IPS-15b (cell line): ENCODE data around the gene FOLH1.
A peak's percentile ranks its signal among the peaks of the same experiment; 100 is the strongest.
"Not testable (repeated sequence)": the region's sequence is repeated elsewhere in the genome, so short reads cannot be mapped to it uniquely, and the experiment has no call there.

Experiments
- H3K27me3 ChIP-seq: one replicate; pipeline ENCODE4 v1.6.1; 2013; ENCODE audit warnings: low read length; ENCODE audit not compliant: control insufficient read depth, insufficient read depth
- H3K36me3 ChIP-seq: one replicate; pipeline ENCODE4 v1.6.1; 2013; ENCODE audit warnings: low read length; ENCODE audit not compliant: control insufficient read depth, insufficient read depth
- H3K4me1 ChIP-seq: one replicate; pipeline ENCODE4 v1.6.1; 2013; ENCODE audit warnings: mild to moderate bottlenecking, low read length; ENCODE audit not compliant: control insufficient read depth, insufficient read depth
- H3K4me3 ChIP-seq: one replicate; pipeline ENCODE4 v1.5.1; 2013; ENCODE audit warnings: low read depth, low read length
- H3K9ac ChIP-seq: one replicate; pipeline ENCODE4 v1.6.1; 2013; ENCODE audit warnings: low read depth, mild to moderate bottlenecking, low read length
- H3K9me3 ChIP-seq: one replicate; pipeline ENCODE4 v1.6.1; 2013; ENCODE audit warnings: mild to moderate bottlenecking, low read length; ENCODE audit not compliant: control insufficient read depth, insufficient read depth

The FOLH1 gene

GRCh38 chr11:49208006-49208721 lies at the start of gene FOLH1:
TSS of gene FOLH1 (minus strand) at chr11:49208602. CDS start at chr11:49208409, 193 bp downstream.
- H3K4me3 ChIP-seq = peak within 1 kb of the TSS; percentile 31
- no peak within 1 kb of the TSS for H3K9ac ChIP-seq
- H3K4me1 ChIP-seq = no peaks in the 10 kb centered on the region
- H3K9me3 ChIP-seq = no peaks in the 10 kb centered on the region
- H3K27me3 ChIP-seq = peaks cover 10% of the 10 kb centered on the region
- H3K36me3 ChIP-seq = no peaks in the 10 kb centered on the region

- not testable (repeated sequence) for H3K27me3 ChIP-seq, H3K4me1 ChIP-seq, H3K4me3 ChIP-seq, H3K9me3 ChIP-seq, H3K9ac ChIP-seq, H3K36me3 ChIP-seq
Observed at GRCh38 chr11:49255148-49255547, 46.7 kb upstream of the FOLH1 start.

GRCh38 chr11:49251212-49251611 lies 42.8 kb upstream of the FOLH1 start:
- not testable (repeated sequence) for H3K4me1 ChIP-seq, H3K4me3 ChIP-seq, H3K9ac ChIP-seq, H3K27me3 ChIP-seq, H3K9me3 ChIP-seq, H3K36me3 ChIP-seq

GRCh38 chr11:49250398-49251115 lies 42.2 kb upstream of the FOLH1 start:
- H3K4me1 ChIP-seq, H3K4me3 ChIP-seq, H3K27me3 ChIP-seq, H3K9me3 ChIP-seq, H3K9ac ChIP-seq, H3K36me3 ChIP-seq: not testable (repeated sequence)

- not testable (repeated sequence) for H3K36me3 ChIP-seq, H3K4me3 ChIP-seq, H3K27me3 ChIP-seq, H3K9me3 ChIP-seq, H3K9ac ChIP-seq, H3K4me1 ChIP-seq
Observed at GRCh38 chr11:49249363-49249762, 41.0 kb upstream of the FOLH1 start.

- not testable (repeated sequence) for H3K4me3 ChIP-seq, H3K36me3 ChIP-seq, H3K27me3 ChIP-seq, H3K9ac ChIP-seq, H3K9me3 ChIP-seq, H3K4me1 ChIP-seq
Observed at GRCh38 chr11:49233685-49234084, 25.3 kb upstream of the FOLH1 start.

GRCh38 chr11:49233019-49233418 lies 24.6 kb upstream of the FOLH1 start:
- H3K9me3 ChIP-seq, H3K4me3 ChIP-seq, H3K36me3 ChIP-seq, H3K9ac ChIP-seq, H3K4me1 ChIP-seq, H3K27me3 ChIP-seq: not testable (repeated sequence)

GRCh38 chr11:49231725-49232124 lies 23.3 kb upstream of the FOLH1 start:
- H3K36me3 ChIP-seq, H3K9me3 ChIP-seq, H3K27me3 ChIP-seq, H3K4me1 ChIP-seq, H3K4me3 ChIP-seq, H3K9ac ChIP-seq: not testable (repeated sequence)

GRCh38 chr11:49230534-49230933 lies 22.1 kb upstream of the FOLH1 start:
- H3K4me3 ChIP-seq, H3K4me1 ChIP-seq, H3K36me3 ChIP-seq, H3K27me3 ChIP-seq, H3K9me3 ChIP-seq, H3K9ac ChIP-seq: not testable (repeated sequence)

GRCh38 chr11:49230001-49230400 lies 21.6 kb upstream of the FOLH1 start:
- not testable (repeated sequence) for H3K9ac ChIP-seq, H3K27me3 ChIP-seq, H3K9me3 ChIP-seq, H3K4me3 ChIP-seq, H3K36me3 ChIP-seq, H3K4me1 ChIP-seq

GRCh38 chr11:49229136-49229535 lies 20.7 kb upstream of the FOLH1 start:
- not testable (repeated sequence) for H3K4me1 ChIP-seq, H3K4me3 ChIP-seq, H3K27me3 ChIP-seq, H3K9ac ChIP-seq, H3K9me3 ChIP-seq, H3K36me3 ChIP-seq

GRCh38 chr11:49225255-49225785 lies 16.9 kb upstream of the FOLH1 start:
- H3K9ac ChIP-seq, H3K9me3 ChIP-seq, H3K4me3 ChIP-seq, H3K27me3 ChIP-seq, H3K4me1 ChIP-seq, H3K36me3 ChIP-seq: not testable (repeated sequence)
